Tibial artery (tissue), 4 donors: ENCODE results near the gene NPR1.

ENCODE experiments used
- DNase-seq, 2 donors: peaks; one replicate each; pipeline ENCODE4 v3.0.0-alpha.2; 2019
- H3K27ac ChIP-seq, 2 donors: fragments of 200-600 bp; sonication (generic) in 1 of 2; 1 replicate in 1 of 2; 2 replicates in 1 of 2; pipeline ENCODE4 v1.5.1; 2018 to 2019; ENCODE audit warnings: mild to moderate bottlenecking in 1 of 2
- H3K27me3 ChIP-seq, 2 donors: fragments of 200-600 bp; sonication (generic) in 1 of 2; one replicate each; pipeline versions ENCODE4 v1.5.1 to v1.6.0; 2016 to 2019
- H3K36me3 ChIP-seq, 3 donors: fragments of 200-600 bp; sonication (generic) in 2 of 3; one replicate each; pipeline ENCODE4 v1.5.1; 2016 to 2019; ENCODE audit warnings: mild to moderate bottlenecking in 2 of 3
- H3K4me1 ChIP-seq, 4 donors: fragments of 200-600 bp; sonication (generic) in 2 of 4; 1 replicate in 3 of 4; 2 replicates in 1 of 4; pipeline ENCODE4 v1.5.1; 2016 to 2019
- H3K4me3 ChIP-seq, 2 donors: fragments of 200-600 bp; sonication (generic) in 1 of 2; 1 replicate in 1 of 2; 2 replicates in 1 of 2; pipeline ENCODE4 v1.5.1; 2018 to 2019; ENCODE audit warnings: mild to moderate bottlenecking in 2 of 2
- H3K9me3 ChIP-seq, 3 donors: fragments of 200-600 bp; sonication (generic) in 1 of 3; one replicate each; pipeline ENCODE4 v1.5.1; 2016 to 2019
- intact Hi-C: fragments of 100-400 bp; cut with DNase I; formaldehyde crosslinking; loops from one replicate; pipeline ENCODE4 v1.15.0; 2023; ENCODE audit warnings: low total_unique reads
- TF ChIP-seq, protein P1 (sequence below), 2 experiments: fragments of 200-600 bp in 1 of 2; fragments of 450-650 bp in 1 of 2; IDR thresholded peaks; one replicate each; pipeline ENCODE4 v1.5.1; 2017 to 2019; ENCODE audit warnings: antibody characterized with exemption in 2 of 2, mild to moderate bottlenecking in 1 of 2, moderate library complexity in 1 of 2

NPR1 gene

DNA sequence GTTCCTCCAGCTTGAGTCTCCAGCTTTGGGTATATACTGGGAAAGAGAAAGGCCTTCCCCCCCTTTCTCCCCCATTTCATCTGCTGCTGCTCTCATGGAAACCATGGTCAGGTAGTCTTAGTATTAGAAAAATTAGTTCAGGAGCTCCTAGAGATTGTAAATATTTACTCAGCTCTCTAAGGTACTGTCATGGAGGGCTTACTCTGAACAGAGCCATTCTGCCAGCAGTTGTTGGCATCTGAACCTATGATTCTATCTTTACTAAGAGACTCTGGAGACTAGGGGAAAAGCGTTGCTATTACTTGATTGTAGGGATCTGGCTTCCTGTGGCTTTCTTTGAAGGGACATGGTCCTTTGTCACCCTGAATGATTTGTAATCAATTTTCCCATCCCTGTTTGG is 55.5 kb downstream of the NPR1 start:
- no peaks in the 10 kb centered on the region for H3K27me3 ChIP-seq
- DNase-seq, result no peak
- intact Hi-C loops, result no loop called here
- H3K27ac ChIP-seq, result peak overlapping the region; percentile 27 to 30
- H3K4me3 ChIP-seq, result no peak overlapping the region
- TF ChIP-seq, protein P1, sequence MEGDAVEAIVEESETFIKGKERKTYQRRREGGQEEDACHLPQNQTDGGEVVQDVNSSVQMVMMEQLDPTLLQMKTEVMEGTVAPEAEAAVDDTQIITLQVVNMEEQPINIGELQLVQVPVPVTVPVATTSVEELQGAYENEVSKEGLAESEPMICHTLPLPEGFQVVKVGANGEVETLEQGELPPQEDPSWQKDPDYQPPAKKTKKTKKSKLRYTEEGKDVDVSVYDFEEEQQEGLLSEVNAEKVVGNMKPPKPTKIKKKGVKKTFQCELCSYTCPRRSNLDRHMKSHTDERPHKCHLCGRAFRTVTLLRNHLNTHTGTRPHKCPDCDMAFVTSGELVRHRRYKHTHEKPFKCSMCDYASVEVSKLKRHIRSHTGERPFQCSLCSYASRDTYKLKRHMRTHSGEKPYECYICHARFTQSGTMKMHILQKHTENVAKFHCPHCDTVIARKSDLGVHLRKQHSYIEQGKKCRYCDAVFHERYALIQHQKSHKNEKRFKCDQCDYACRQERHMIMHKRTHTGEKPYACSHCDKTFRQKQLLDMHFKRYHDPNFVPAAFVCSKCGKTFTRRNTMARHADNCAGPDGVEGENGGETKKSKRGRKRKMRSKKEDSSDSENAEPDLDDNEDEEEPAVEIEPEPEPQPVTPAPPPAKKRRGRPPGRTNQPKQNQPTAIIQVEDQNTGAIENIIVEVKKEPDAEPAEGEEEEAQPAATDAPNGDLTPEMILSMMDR (IDR thresholded peaks at IDR 0.05), result no peak
- H3K4me1 ChIP-seq, result peaks cover 0 to 61% (median 32%) of the 10 kb centered on the region in 4 donors
- H3K9me3 ChIP-seq, result no peaks in the 10 kb centered on the region
- H3K36me3 ChIP-seq, result peaks cover 0 to 14% (median 1%) of the 10 kb centered on the region in 3 donors

- no peak for DNase-seq
- Histone ChIP-seq H3K27ac (peak overlapping the region; percentile 27 to 30), H3K27me3 (no peaks in the 10 kb centered on the region), H3K4me3 (no peak overlapping the region), H3K9me3 (no peaks in the 10 kb centered on the region), H3K4me1 (peaks cover 0 to 55% (median 28%) of the 10 kb centered on the region in 4 donors), H3K36me3 (peaks cover 0 to 19% (median 7%) of the 10 kb centered on the region in 3 donors)
- TF ChIP-seq, protein P1 (IDR thresholded peaks at IDR 0.05), result no peak
- intact Hi-C loops, result no loop called here
Measured at GRCh38 chr1:153734396-153735089, 56.1 kb downstream of the NPR1 start.

GRCh38 chr1:153735090-153735420 is 56.6 kb downstream of the NPR1 start:
- TF ChIP-seq, protein P1 (IDR thresholded peaks at IDR 0.05), result no peak
- intact Hi-C loops, result no loop called here
- Histone ChIP-seq H3K4me1 (peaks cover 0 to 50% (median 23%) of the 10 kb centered on the region in 4 donors), H3K4me3 (no peak overlapping the region), H3K36me3 (peaks cover 0 to 24% (median 8%) of the 10 kb centered on the region in 3 donors), H3K9me3 (no peaks in the 10 kb centered on the region), H3K27ac (peak overlapping the region in 1 of 2 donors; percentile 30), H3K27me3 (no peaks in the 10 kb centered on the region)
- DNase-seq, result no peak

DNA sequence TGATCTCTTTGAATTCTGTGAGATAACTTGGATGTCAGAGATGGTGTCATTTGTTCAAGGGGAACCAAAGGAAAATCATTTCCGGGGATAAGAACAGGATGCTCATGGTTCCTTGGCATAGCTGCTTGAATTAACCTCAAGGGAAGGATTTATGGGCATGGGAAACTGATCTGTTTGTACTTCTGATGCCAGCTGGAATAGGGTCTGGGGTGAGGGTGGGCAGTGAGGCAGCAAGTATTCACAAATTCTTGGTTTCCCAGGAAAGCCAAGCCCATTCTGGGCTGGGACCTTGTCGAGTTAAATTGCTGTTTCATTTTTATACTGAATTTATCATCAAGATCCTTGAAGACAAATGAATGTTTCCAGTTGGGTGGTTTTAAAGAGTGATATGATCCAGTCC is 63.5 kb downstream of the NPR1 start:
- Histone ChIP-seq H3K9me3 (no peaks in the 10 kb centered on the region), H3K36me3 (peaks cover 18 to 69% (median 52%) of the 10 kb centered on the region in 3 donors), H3K4me1 (peaks cover 0 to 38% (median 17%) of the 10 kb centered on the region in 4 donors), H3K4me3 (no peak overlapping the region), H3K27ac (peak overlapping the region; percentile 65 to 78), H3K27me3 (no peaks in the 10 kb centered on the region)
- intact Hi-C loops, result loop anchor here (10.0 kb wide), 1 partner anchor 227 kb away; no protein-coding TSS in a partner anchor
- TF ChIP-seq, protein P1 (IDR thresholded peaks at IDR 0.05), result no peak
- no peak for DNase-seq

GRCh38 chr1:153742411-153743142 is 64.1 kb downstream of the NPR1 start:
- DNase-seq, result no peak
- TF ChIP-seq, protein P1 (IDR thresholded peaks at IDR 0.05), result no peak
- intact Hi-C loops, result loop anchor here (10.0 kb wide), 1 partner anchor 228 kb away; no protein-coding TSS in a partner anchor
- Histone ChIP-seq H3K9me3 (no peaks in the 10 kb centered on the region), H3K4me1 (peaks cover 0 to 44% (median 17%) of the 10 kb centered on the region in 4 donors), H3K4me3 (no peak overlapping the region), H3K36me3 (peaks cover 18 to 75% (median 58%) of the 10 kb centered on the region in 3 donors), H3K27me3 (no peaks in the 10 kb centered on the region), H3K27ac (peak overlapping the region; percentile 65 to 78)
